ENCODE results near the gene BTN2A1.

DNA sequence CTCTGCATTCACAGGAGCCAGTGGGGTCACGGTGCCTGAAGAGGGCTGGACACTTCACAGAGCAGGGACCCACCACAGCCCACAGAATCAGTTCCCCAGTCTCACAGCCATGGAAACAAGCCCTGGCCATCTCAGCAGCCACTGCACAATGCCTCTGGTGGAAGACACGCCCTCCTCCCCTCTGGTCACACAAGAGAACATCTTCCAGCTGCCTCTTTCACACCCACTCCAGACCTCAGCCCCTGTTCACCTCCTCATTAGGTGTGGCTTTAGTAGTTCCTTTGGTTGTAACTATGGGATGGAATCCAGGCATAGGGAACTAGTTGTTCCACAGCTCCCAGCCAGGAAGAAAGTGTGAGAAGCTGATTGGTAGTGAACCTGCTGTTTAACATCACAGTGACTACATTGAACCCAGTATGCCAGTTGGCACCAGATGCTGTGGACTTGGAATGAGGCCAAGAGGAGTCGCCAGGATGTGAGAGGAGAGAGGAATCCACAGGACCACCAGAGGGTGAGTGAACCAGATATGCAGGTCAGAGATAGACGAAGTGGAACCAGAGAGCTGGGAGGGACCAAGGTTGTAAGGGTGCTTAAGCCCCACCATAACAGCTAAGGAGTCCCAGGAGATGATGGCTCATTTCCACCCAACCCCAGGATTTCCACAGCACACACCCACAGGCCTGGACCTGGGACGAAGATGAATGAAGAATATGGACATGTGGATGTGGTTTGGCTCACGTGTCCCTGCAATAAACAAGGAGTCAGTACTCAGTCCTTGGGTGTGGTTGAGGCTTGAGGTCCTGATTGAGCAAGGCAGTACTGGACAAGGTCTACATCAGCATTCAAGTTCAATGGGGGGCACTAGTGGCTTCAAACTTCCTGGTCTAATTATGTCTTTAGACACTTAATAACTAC lies 26.2 kb upstream of the BTN2A1 start:
- TF ChIP-seq, protein P1, sequence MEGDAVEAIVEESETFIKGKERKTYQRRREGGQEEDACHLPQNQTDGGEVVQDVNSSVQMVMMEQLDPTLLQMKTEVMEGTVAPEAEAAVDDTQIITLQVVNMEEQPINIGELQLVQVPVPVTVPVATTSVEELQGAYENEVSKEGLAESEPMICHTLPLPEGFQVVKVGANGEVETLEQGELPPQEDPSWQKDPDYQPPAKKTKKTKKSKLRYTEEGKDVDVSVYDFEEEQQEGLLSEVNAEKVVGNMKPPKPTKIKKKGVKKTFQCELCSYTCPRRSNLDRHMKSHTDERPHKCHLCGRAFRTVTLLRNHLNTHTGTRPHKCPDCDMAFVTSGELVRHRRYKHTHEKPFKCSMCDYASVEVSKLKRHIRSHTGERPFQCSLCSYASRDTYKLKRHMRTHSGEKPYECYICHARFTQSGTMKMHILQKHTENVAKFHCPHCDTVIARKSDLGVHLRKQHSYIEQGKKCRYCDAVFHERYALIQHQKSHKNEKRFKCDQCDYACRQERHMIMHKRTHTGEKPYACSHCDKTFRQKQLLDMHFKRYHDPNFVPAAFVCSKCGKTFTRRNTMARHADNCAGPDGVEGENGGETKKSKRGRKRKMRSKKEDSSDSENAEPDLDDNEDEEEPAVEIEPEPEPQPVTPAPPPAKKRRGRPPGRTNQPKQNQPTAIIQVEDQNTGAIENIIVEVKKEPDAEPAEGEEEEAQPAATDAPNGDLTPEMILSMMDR (IDR thresholded peaks at IDR 0.05): no peak
- TF ChIP-seq POLR2A (IDR thresholded peaks at IDR 0.05) (no peak), EP300 (IDR thresholded peaks at IDR 0.05) (no peak), POLR2AphosphoS5 (IDR thresholded peaks at IDR 0.05) (no peak)

All from gastroesophageal sphincter (tissue), 3 donors.